ENCODE data around the gene SEC16A.

DNA sequence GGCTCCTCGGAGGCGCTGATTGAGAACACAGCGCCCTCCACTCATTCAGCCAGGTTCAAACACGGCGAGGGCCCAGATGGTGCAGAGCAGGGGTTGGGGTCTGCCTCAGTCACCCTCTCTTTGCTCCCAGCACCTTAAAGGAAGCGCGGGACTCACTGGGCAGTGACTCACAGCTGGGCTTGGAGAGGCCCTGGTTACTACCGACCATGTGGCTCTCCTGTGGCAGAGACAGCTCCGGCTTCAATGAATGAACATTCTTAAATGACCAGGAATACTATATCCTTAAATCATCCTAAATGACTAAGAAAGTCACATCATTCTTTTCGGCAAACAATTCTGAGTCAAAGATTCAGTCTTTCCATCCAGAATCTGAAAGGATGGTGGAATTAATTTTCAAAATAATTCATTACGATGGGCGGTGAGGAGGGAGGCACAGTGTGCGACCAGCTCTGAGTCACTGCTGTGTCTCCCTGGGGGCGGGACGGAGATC lies 41.6 kb downstream of the SEC16A start:
- TF ChIP-seq YY1 (IDR thresholded peaks at IDR 0.05; ENCODE audit: insufficient read depth, insufficient read length) (no peak), ZNF274 (IDR thresholded peaks at IDR 0.05; ENCODE audit: low read depth, low read length) (no peak), SUZ12 (IDR thresholded peaks at IDR 0.05; ENCODE audit: extremely low read depth, insufficient read depth, insufficient read length) (no peak)
